Right ventricle myocardium inferior (tissue), 1 donor: ENCODE results near the gene RAB39A. TPM values are rescaled to one million over a fixed set of nuclear protein-coding genes. Genes with fewer than 3 reads are reported as not detected.
A peak's percentile ranks its signal among the peaks of the same experiment; 100 is the strongest.
"Not testable (repeated sequence)": the region's sequence is repeated elsewhere in the genome, so short reads cannot be mapped to it uniquely, and the experiment has no call there.

Experiments
- ATAC-seq: fragments of 200-7000 bp; cut with Tn5 transposase; one replicate; pipeline ENCODE4 v1.9.1; 2020; ENCODE audit warnings: mild to moderate bottlenecking, moderate library complexity
- DNase-seq: peaks from one replicate; pipeline ENCODE4 v3.0.0; 2021; ENCODE audit errors: missing footprints
- intact Hi-C: fragments of 100-400 bp; cut with DNase I; formaldehyde crosslinking; loops from one replicate; pipeline ENCODE4 v1.11.0; 2022
- long read RNA-seq: library from polyadenylated mRNA; unstranded; transcript quantifications from one replicate; pipeline ENCODE4 v2.0.0, GENCODE V29; 2021
- total RNA-seq: library from RNA; stranded (reverse); fragmentation: NEBNext Ultra II Directional; extraction: Animal tissue kit (Norgen Biotek cat#: 25700); gene quantifications from one replicate; pipeline ENCODE4 v1.2.1, GENCODE V29; 2021
- donor health status: DM: no; HTN: yes; CAD: no; lungs with severe emphysema.

The RAB39A gene, protein sequence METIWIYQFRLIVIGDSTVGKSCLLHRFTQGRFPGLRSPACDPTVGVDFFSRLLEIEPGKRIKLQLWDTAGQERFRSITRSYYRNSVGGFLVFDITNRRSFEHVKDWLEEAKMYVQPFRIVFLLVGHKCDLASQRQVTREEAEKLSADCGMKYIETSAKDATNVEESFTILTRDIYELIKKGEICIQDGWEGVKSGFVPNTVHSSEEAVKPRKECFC
- total RNA-seq: 1.1 TPM
- long read RNA-seq: 0 reads

DNA sequence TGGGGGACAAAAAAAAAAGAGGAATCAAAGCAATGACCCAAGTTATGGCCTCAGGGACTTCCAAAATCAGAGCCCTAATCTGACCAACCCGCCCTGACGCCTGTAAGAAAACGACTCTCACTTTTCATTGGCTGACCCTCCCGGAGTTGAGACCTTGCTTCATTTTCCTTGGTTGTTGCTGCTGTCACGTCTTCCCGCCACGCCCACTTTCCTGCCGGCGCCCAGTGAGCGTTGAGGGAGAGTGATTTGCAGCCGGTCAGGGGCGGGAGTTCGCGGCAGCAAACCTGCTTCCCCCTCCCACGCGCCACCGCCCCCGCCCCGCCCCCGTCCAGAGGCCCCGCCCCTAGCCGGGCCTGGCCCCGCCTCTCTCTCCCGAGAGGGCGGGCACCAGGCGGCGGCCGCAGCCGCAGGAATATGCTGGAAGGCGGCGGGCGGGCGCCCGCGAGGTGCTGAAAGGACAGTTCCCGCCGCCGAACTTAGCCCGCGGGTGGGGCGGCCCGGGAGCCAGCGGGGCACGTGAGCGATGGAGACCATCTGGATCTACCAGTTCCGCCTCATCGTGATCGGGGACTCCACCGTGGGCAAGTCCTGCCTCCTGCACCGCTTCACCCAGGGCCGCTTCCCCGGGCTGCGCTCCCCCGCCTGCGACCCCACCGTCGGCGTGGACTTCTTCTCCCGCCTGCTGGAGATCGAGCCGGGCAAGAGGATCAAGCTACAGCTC, at the start of gene RAB39A:
Gene RAB39A, plus strand, starts transcription at position 403 of the 721 bp plus-strand sequence. Its CDS starts 121 bp downstream, at position 524.
- DNase-seq (peak; percentile 93), ATAC-seq (peak; percentile 94)
- intact Hi-C loops: no loop called here

DNA sequence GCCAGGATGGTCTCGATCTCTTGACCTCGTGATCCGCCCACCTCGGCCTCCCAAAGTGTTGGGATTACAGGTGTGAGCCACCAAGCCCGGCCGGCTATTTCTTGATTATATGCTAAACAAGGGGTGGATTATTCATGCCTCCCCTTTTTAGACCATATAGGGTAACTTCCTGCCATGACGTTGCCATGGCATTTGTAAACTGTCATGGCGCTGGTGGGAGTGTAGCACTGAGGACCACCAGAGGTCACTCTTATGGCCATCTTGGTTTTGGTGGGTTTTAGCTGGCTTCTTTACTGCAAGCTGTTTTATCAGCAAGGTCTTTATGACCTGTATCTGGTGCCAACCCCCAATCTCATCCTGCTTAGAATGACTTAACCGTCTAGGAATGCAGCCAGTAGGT, 46.8 kb upstream of the RAB39A start:
- DNase-seq, intact Hi-C loops, ATAC-seq: not testable (repeated sequence)

DNA sequence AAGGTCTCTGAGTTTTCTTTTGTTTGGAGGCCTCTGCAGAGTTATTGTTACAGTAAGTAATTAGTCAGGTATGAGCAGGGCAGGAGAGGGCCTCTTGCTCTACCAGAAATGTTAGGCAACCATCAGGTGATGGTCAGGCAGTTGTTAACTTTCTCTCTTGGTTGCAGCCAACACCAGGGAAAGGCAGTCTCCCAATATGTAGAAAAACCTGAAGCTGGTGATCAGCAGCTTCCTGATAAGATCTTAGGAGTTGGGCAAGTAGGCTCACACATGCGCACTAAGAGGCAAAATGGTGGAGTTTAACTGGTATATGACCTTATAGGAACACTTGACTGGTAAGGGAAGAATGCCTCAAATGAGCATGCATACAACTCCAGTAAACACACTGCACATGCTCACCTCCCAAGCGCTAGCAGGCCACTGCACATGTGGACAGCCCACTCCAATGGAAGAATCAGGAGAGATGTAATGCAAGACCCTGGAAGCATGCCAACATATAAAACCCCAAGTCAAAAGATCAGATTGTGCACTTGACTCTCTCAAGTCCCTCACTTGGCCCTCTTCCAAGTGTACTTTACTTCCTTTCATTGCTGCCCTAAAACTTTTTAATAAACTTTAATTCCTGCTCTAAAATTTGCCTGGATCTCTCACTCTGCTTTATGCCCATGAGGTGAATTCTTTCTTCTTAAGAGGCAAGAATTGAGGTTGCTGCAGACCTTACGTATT, 46.0 kb upstream of the RAB39A start:
- DNase-seq: no peak
- no peak for ATAC-seq
- intact Hi-C loops: no loop called here

DNA sequence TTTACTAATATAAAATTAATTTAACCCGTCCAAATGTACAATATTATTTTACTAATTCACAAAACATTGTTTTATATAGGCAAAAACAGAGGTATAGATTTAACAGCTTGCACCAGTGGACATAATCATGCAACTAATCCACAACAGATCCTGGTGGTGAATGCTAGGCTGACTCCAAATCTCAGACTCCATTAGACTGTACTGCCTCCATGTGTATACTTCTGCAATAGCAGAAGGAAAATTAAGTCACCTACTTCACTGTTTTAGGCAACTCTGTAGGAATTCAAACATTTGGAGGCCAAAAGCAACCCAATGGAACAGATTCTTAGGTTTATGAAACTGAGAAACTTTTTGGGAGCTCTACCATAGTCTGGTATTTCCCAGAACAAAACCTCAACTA, 30.0 kb upstream of the RAB39A start:
- no peak for DNase-seq
- no peak for ATAC-seq
- intact Hi-C loops: no loop called here

DNA sequence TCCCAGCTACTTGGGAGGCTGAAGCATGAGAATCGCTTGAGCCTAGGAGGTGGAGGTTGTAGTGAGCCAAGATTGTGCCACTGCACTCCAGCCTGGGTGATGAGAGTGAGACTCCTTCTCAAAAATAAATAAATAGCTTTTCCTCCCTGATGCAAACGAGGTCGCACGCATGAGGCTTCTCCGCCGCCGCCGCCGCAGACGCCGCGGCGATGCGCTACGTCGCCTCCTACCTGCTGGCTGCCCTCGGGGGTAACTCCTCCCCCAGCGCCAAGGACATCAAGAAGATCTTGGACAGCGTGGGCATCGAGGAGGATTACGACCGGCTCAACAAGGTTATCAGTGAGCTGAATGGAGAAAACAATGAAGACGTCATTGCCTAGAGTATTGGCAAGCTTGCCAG, 20.0 kb upstream of the RAB39A start:
- no peak for DNase-seq
- intact Hi-C loops: no loop called here
- ATAC-seq: no peak

DNA sequence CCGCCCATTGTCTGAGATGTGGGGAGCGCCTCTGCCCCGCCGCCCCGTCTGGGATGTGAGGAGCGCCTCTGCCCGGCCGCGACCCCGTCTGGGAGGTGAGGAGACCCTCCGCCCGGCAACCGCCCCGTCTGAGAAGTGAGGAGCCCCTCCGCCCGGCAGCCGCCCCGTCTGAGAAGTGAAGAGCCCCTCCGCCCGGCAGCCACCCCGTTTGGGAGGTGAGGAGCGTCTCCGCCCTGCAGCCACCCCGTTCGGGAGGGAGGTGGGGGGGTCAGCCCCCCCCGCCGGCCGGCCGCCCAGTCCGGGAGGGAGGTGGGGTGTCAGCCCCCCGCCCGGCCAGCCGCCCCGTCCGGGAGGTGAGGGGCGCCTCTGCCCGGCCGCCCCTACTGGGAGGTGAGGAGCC, 15.8 kb upstream of the RAB39A start:
- DNase-seq, ATAC-seq, intact Hi-C loops: not testable (repeated sequence)

DNA sequence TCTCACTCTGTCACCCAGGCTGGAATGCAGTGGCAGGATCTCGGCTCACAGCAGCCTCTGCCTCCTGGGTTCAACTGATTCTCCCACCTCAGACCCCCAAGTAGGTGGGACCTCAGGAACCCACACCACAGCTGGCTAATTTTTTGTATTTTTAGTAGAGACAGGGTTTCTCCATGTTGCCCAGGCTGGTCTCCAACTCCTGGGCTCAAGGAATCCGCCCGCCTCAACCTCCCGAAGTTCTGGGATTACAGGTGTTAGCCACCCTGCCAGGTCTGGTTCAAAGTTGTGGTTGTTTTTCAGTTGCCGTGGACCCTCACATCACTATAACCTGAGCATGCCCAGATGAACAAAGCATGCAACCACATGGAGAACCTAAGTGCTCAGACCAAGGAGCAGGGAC, 13.0 kb upstream of the RAB39A start:
- intact Hi-C loops: no loop called here
- DNase-seq (no peak), ATAC-seq (no peak)

DNA sequence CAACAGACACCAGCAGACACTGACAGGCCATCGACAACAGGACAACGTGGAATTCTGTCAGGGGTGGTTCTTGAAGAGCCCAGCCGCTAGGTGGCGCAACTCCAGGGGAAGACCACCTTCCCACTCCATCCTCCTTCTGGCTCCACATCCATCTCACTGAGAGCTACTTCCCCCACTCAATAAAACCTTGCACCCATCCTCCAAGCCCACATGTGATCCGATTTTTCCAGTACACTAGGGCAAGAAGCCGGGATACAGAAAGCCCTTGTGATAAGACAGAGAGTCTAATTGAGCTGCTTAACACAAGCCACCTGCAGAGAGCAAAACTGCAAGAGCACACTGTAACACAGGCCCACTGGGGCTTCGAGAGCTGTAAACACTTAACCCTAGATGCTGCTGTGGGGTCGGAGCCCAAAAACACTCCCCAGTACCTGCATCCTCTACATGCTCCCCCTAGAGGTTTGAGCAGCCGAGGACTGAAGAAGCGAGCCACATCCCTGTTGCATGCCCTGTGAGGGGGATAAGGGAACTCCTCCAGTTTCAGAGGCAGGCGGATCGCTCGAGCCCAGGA, 11.5 kb upstream of the RAB39A start:
- intact Hi-C loops: no loop called here
- DNase-seq: no peak
- ATAC-seq: no peak

DNA sequence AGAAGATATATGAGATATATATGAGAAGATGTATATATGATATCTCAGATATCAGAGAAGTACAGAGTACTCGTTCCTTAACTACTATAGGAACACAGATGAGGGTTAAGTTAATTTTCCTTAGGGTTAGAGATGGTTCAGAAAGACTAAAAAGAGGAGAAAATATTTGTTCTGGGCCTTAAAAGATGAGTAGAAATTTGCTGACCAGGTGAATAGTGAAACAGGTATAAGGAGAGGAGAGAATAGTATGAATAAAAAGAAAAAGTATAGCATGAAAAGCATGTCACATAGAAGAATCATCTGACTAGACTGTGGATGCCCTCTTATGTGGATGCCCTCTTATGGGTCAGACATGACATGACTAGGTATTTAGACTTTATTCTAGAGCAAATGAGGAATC, 6.3 kb upstream of the RAB39A start:
- no peak for DNase-seq
- intact Hi-C loops: no loop called here
- ATAC-seq: no peak

DNA sequence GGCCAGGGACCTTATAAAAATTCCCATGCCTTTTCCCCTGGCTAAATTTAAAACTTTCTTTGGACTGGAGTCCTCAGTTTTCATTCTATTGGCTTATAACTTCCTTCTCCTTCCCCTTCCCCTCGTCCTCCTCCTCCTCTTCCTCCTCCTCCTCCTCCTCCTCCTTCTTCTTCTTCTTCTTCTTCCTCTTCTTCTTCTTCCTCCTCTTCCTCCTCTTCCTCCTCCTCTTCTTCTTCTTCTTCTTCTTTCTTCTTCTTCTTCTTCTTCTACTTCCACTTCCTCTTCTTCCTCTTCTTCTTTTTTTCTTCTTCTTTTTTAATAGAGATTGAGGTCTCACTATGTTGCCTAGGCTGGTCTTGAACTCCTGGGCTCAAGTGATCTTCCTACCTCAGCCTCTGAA, 4.7 kb upstream of the RAB39A start:
- intact Hi-C loops, ATAC-seq, DNase-seq: not testable (repeated sequence)

DNA sequence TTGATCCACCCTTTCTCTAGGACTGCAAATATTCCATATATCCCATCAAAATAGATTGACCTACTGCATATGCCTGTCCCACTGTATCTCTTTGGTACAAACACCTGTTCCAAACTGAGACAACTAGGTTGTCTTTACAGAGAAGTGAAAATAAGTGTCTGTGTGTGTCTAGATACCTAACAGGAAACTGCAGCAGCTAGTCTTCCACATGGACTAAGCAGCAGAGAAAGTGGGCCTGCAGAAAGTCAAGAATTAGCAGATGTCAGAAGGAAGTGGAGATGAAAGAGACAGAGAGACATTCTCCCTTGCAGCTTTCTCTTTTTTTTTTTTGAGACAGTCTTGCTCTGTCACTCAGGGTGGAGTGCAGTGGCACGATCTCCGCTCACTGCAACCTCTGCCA, 3.9 kb upstream of the RAB39A start:
- ATAC-seq: no peak
- DNase-seq: no peak
- intact Hi-C loops: no loop called here

DNA sequence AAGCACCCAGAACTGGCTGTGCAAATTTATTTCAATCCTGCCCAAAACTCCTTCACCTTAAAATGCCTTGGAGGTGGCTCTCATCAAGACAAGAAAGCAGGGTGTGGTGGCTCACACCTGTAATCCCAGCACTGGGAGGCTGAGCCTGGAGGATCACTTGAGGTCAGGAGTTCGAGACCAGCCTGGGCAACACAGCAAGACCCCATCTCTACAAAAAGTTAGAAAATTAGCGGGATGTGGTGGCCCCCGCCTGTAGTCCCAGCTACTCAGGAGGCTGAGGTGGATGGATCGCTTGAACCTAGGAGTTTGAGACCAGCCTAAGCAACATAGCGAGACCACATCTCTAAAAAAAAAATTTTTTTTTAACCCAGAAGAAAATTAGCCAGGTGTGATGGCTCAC, 689 bp upstream of the RAB39A start:
- no peak for ATAC-seq
- intact Hi-C loops: no loop called here
- DNase-seq: no peak

DNA sequence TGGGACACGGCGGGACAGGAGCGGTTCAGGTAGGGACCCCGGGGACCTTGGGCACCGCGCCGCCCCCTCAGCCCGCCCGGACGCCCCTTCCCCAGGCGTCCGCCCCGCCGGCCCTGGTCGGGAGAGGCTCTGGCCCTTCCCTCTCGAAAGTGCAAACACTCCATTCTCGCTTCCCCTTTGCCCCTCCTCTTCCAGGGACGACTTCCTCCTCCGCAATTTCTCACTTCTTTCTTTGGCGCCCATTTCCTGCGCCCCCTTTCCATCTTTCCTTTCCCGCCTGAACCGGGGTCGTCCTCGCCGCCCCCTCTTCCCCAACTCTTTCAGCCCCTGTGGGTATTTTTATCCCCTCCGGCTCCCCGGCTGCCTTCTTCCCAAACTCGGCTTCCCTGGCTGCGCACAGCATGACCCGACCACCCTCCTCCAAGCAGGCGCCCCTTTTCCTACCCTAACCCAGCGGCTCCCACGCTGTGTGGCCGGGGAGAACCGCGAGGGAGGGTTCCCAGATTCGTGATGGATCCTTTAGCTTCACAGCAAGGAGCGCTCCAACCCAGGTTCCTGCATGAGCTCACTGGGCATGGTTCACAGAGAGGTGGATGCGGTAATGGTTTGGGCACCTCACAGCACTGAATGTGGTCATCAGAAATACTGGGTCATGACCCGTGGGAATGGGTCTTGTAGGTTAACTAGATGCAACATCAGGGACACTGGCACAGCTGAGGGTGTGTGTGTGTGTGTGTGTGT, 689 bp downstream of the RAB39A start:
- DNase-seq (no peak), ATAC-seq (peak; percentile 41)
- intact Hi-C loops: no loop called here

DNA sequence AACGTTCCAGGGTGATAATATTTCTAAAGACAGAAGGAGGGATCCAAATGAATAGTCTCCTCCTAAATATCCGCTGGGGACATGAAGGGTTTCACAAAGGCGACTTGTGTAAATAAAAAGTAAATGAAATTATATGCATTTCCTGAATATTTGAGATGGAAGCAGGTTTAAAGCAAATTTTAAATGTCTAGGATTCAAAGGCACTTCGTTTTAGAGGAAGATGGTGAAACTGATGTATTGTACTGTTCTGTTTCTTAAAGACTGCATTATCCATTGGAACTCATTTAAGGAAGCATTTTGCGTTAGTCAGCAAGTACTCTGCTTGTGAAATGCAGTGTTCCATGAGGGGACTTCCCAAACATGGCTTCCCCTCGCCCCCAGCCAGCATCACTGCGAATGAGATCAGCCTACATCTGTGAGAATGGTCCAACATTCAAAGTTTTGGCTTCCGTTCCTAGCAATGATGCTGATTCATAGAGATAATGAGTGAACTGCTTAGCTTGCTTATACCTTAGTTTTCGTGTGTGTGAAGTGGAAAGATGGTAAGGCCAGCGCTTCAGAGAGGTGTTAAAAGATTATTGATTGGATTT, 1.5 kb downstream of the RAB39A start:
- ATAC-seq (no peak), DNase-seq (no peak)
- intact Hi-C loops: no loop called here

DNA sequence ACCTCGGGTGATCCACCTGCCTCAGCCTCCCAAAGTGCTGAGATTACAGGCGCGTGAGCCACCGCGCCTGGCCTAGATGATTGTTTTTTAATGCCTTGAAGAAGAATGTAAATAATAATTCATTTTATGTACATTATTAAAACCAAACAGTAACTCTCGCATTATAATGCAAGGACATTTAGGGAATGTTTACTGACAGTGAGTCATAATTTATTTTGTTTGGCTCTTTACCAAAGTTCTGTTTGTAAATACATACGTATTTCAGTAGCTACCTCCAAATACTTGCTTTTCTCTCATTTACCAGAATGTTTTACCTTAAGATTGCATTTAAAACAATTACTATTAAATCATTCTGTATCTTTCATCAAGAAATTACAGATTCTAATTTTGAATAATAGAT, 3.0 kb downstream of the RAB39A start:
- DNase-seq (no peak), ATAC-seq (no peak)
- intact Hi-C loops: no loop called here

DNA sequence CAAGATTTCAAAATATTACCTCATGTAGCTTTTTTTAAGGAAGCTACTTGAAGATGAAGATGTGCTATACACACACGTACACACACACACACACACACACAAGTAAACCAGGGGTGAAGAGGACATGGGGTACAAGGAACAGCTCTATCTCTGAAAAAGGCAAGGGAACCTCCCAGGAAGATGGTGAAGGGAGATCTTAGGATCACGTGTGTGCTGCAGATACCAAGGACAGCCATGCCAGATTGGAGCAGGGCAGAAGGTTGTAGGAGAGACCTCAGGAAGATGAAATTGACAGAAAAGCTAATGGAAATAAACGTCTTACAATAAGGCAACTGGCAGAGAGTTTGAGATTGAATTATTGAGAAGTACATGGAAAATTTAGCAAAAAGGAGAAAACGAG, 19.7 kb downstream of the RAB39A start:
- intact Hi-C loops: no loop called here
- DNase-seq (no peak), ATAC-seq (no peak)

DNA sequence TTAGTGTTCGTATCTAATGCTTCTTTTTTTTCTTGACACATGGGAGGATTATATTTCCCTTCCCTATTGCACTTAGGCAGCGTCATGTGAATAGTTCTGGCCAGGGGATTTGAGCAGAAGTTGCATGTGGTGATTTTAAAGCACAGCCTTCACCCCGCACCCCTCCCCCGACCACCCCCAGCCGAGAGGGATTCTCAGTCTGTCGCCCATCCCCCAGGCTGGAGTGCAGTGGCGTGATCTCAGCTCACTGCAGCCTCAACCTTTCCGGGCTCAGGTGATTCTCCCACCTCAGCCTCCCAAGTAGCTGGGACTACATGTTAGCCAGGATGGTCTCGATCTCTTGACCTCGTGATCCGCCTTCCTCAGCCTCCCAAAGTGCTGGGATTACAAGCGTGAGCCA, 20.1 kb downstream of the RAB39A start:
- ATAC-seq, DNase-seq, intact Hi-C loops: not testable (repeated sequence)

DNA sequence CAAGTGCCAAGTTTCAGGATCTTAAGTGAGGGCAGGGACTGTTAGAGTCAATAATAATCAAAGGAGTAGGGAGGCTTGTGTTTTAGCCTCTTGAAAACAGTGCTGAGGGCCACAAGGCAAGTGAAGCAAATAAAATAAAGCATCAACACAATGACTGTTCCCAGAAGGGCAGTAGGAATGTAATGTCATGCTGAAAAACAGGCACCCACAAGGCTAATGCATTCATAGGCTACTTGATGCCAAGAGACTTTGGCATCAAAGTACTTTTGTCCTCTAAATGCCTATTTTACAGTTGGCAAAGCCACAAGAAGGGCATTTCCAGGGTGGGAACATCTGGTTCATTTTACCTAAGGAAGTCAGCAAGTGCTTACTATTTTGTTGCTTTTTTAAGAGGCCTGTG, 22.9 kb downstream of the RAB39A start:
- no peak for ATAC-seq
- DNase-seq: no peak
- intact Hi-C loops: no loop called here

DNA sequence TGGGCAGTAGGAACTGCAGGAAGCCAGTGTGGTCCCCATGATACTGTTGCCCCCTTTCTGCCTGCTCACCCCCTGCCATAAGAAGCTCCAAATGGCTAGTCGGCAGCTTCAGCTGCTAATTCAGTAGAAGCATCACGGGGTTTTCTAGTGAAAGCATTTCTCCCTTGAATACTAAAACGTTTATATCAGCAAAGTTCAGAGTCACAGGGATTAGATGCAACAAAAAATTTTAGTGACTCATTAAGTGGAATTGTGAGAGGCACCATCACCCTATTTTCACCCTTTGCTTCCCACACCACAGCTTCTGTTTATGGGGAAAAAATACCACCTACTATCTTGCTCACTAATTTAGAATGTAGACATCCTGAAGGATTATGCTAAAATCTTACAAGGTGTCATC, 25.2 kb downstream of the RAB39A start:
- no peak for DNase-seq
- ATAC-seq: no peak
- intact Hi-C loops: no loop called here
